Liver (tissue), 9 donors: ENCODE measurements around the gene HIPK3. TPM values are rescaled to one million over a fixed set of nuclear protein-coding genes. Genes with fewer than 3 reads are reported as not detected.

Source experiments
- DNase-seq: peaks from one replicate; pipeline ENCODE4 v3.0.0-alpha.2; 2017; ENCODE audit warnings: low spot score
- H3K27ac ChIP-seq, 2 donors: one replicate each; pipeline ENCODE4 v1.7.0; 2013; ENCODE audit warnings: inconsistent platforms in 2 of 2, low read length in 2 of 2, control low read depth in 1 of 2, low read depth in 1 of 2, mild to moderate bottlenecking in 1 of 2
- H3K27me3 ChIP-seq, 4 donors: one replicate each; pipeline versions ENCODE4 v1.6.1 to v1.7.0; 2013; ENCODE audit warnings: low read length in 3 of 4, inconsistent platforms in 1 of 4, mild to moderate bottlenecking in 1 of 4, moderate library complexity in 1 of 4; ENCODE audit not compliant: control insufficient read depth in 4 of 4, insufficient read depth in 4 of 4
- H3K36me3 ChIP-seq, 4 donors: one replicate each; pipeline versions ENCODE4 v1.6.1 to v1.7.0; 2013; ENCODE audit warnings: low read length in 3 of 4, mild to moderate bottlenecking in 3 of 4, low read depth in 1 of 4, moderate library complexity in 1 of 4; ENCODE audit not compliant: control insufficient read depth in 4 of 4, insufficient read depth in 3 of 4
- H3K4me1 ChIP-seq, 4 donors: one replicate each; pipeline versions ENCODE4 v1.6.1 to v1.7.0; 2013; ENCODE audit warnings: low read length in 3 of 4, mild to moderate bottlenecking in 3 of 4, moderate library complexity in 1 of 4; ENCODE audit not compliant: control insufficient read depth in 4 of 4, insufficient read depth in 4 of 4
- H3K4me3 ChIP-seq, 3 donors: one replicate each; pipeline versions ENCODE4 v1.6.1 to v1.7.0; 2013; ENCODE audit warnings: low read length in 3 of 3, control low read depth in 1 of 3, low read depth in 1 of 3, mild to moderate bottlenecking in 1 of 3
- H3K9ac ChIP-seq, 2 donors: one replicate each; pipeline ENCODE4 v1.7.0; 2013; ENCODE audit warnings: low read length in 2 of 2, mild to moderate bottlenecking in 2 of 2, moderate library complexity in 2 of 2, control low read depth in 1 of 2, low read depth in 1 of 2
- H3K9me3 ChIP-seq, 4 donors: one replicate each; pipeline versions ENCODE4 v1.6.1 to v1.7.0; 2013; ENCODE audit warnings: low read length in 3 of 4; ENCODE audit not compliant: control insufficient read depth in 4 of 4
- ATF3 ChIP-seq: IDR thresholded peaks from 2 replicates; pipeline ENCODE4 v1.6.1; 2016; ENCODE audit warnings: antibody characterized with exemption
- EGR1 ChIP-seq, 2 donors: IDR thresholded peaks; 2 replicates each; pipeline ENCODE4 v1.6.1; 2016 to 2018; ENCODE audit warnings: antibody characterized with exemption in 2 of 2, low read depth in 2 of 2
- FOXA1 ChIP-seq: IDR thresholded peaks from 2 replicates; pipeline ENCODE4 v1.6.1; 2016; ENCODE audit warnings: antibody characterized with exemption
- GABPA ChIP-seq, 2 donors: IDR thresholded peaks in 1 of 2; conservative IDR thresholded peaks in 1 of 2; 2 replicates each; pipeline ENCODE4 v1.6.1; 2016; ENCODE audit warnings: antibody characterized with exemption in 2 of 2, mild to moderate bottlenecking in 1 of 2, moderate library complexity in 1 of 2
- HNF4G ChIP-seq: IDR thresholded peaks from 2 replicates; pipeline ENCODE4 v1.6.1; 2016; ENCODE audit warnings: antibody characterized with exemption
- JUND ChIP-seq, 2 donors: IDR thresholded peaks; 2 replicates each; pipeline ENCODE4 v1.6.1; 2016; ENCODE audit warnings: antibody characterized with exemption in 2 of 2
- MAX ChIP-seq: IDR thresholded peaks from 2 replicates; pipeline ENCODE4 v1.6.1; 2016; ENCODE audit warnings: antibody characterized with exemption
- NR2F2 ChIP-seq: IDR thresholded peaks from 2 replicates; pipeline ENCODE4 v1.6.1; 2016; ENCODE audit warnings: antibody characterized with exemption
- RAD21 ChIP-seq, 2 donors: IDR thresholded peaks; 2 replicates each; pipeline ENCODE4 v1.6.1; 2016; ENCODE audit warnings: antibody characterized with exemption in 2 of 2, mild to moderate bottlenecking in 2 of 2
- RXRA ChIP-seq, 2 donors: IDR thresholded peaks; 2 replicates each; pipeline ENCODE4 v1.6.1; 2017 to 2018; ENCODE audit warnings: antibody characterized with exemption in 2 of 2, mild to moderate bottlenecking in 1 of 2
- SP1 ChIP-seq: IDR thresholded peaks from 2 replicates; pipeline ENCODE4 v1.6.1; 2018; ENCODE audit warnings: antibody characterized with exemption, mild to moderate bottlenecking
- TAF1 ChIP-seq: conservative IDR thresholded peaks from 2 replicates; pipeline ENCODE4 v1.6.1; 2016; ENCODE audit warnings: antibody characterized with exemption, mild to moderate bottlenecking
- ZBTB33 ChIP-seq: IDR thresholded peaks from 2 replicates; pipeline ENCODE4 v1.6.1; 2016; ENCODE audit warnings: antibody characterized with exemption
- WGBS: extraction: QIAGEN DNeasy Blood & Tissue Kit; methylation state at CpG from one replicate; pipeline ENCODE4 v1.1.7; 2013; 5-methylcytosine and 5-hydroxymethylcytosine counted together
- polyA plus RNA-seq, 2 donors: library from polyadenylated mRNA; stranded (reverse) in 1 of 2; unstranded in 1 of 2; fragments of 200-250 nt in 1 of 2; fragments of >200 nt in 1 of 2; fragmentation: Nextera tagmentation in 1 of 2; extraction: Ambion mirVana in 1 of 2; gene quantifications; one replicate each; pipeline versions ENCODE4 v1.2.1 to v1.2.3, GENCODE V29; 2013 to 2015
- total RNA-seq, 2 donors: library from RNA; depleted of rRNA; stranded (reverse); fragments of >200 nt; gene quantifications; one replicate each; pipeline ENCODE4 v1.2.3, GENCODE V29; 2014
- TF ChIP-seq, protein P1 (sequence below): IDR thresholded peaks from 2 replicates; pipeline ENCODE4 v1.6.1; 2016; ENCODE audit warnings: antibody characterized with exemption, mild to moderate bottlenecking
- TF ChIP-seq, protein P2 (sequence below): fragments of 150-350 bp; IDR thresholded peaks from 2 replicates; pipeline ENCODE4 v1.5.1; 2017; ENCODE audit warnings: improper control_type of control experiment, low read depth, low read length; ENCODE audit not compliant: missing input control
- donor health status: healthy.
- donor health status: healthy.
- donor health status: healthy.
- donor health status: healthy.
- donor health status: healthy.

Gene HIPK3
- total and polyA plus RNA-seq, 4 donors, result 12.0 to 67.5 (median 27.6) TPM

DNA sequence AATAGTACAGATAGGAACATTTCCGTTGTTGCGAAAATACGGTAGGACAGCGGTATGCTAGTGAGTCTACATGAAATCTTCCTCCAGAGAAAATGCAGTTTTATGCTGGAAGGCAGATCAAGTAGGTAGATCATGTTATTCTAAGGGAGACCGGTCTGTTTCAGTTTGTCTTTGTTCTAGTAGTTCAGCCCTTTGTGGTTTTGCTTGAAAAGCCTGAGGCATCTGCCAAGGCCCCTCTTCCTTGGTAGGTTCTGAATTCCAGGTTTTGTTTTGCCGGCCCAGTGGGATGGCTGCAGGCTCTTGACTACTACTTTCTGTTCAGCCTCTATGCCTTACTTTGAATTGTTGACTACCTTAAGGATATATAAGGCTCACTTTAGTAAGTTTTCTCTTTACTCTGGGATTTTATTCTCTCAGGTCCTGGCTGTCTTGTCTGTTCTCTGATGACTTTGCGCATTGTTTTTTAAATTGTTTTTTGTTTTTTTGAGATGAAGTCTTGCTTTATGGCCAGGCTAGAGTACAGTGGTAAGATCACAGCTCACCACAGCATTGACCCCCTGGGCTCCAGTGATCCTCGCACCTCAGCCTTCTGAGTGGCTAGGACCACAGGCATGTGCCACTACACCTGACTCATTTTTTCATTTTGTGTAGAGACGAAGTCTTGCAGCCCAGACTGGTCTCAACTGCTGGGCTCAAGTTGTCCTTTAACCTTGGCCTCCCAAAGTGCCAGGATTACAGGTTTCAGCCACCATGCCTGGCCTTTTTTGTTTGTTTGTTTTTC lies 53.7 kb downstream of the HIPK3 start (continued):
- TF ChIP-seq, protein P1, sequence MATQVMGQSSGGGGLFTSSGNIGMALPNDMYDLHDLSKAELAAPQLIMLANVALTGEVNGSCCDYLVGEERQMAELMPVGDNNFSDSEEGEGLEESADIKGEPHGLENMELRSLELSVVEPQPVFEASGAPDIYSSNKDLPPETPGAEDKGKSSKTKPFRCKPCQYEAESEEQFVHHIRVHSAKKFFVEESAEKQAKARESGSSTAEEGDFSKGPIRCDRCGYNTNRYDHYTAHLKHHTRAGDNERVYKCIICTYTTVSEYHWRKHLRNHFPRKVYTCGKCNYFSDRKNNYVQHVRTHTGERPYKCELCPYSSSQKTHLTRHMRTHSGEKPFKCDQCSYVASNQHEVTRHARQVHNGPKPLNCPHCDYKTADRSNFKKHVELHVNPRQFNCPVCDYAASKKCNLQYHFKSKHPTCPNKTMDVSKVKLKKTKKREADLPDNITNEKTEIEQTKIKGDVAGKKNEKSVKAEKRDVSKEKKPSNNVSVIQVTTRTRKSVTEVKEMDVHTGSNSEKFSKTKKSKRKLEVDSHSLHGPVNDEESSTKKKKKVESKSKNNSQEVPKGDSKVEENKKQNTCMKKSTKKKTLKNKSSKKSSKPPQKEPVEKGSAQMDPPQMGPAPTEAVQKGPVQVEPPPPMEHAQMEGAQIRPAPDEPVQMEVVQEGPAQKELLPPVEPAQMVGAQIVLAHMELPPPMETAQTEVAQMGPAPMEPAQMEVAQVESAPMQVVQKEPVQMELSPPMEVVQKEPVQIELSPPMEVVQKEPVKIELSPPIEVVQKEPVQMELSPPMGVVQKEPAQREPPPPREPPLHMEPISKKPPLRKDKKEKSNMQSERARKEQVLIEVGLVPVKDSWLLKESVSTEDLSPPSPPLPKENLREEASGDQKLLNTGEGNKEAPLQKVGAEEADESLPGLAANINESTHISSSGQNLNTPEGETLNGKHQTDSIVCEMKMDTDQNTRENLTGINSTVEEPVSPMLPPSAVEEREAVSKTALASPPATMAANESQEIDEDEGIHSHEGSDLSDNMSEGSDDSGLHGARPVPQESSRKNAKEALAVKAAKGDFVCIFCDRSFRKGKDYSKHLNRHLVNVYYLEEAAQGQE, result no peak
- TF ChIP-seq EGR1 (IDR thresholded peaks at IDR 0.05; ENCODE audit: low read depth in 2 of 2), result no peak
- TF ChIP-seq NR2F2, result no peak
- TF ChIP-seq JUND (IDR thresholded peaks at IDR 0.05), result no peak
- TF ChIP-seq ATF3, result no peak
- no peak for TF ChIP-seq MAX
- no peak for TF ChIP-seq FOXA1

GRCh38 chr11:33311680-33312079 lies 54.5 kb downstream of the HIPK3 start:
- DNase-seq, result no peak
- WGBS, result 90% methylated on average over 3 of the region's 3 CpGs
- Histone ChIP-seq H3K36me3 (no peaks in the 10 kb centered on the region), H3K27me3 (no peaks in the 10 kb centered on the region), H3K9ac (no peak overlapping the region), H3K4me1 (no peaks in the 10 kb centered on the region), H3K9me3 (no peaks in the 10 kb centered on the region), H3K27ac (no peak overlapping the region), H3K4me3 (no peak overlapping the region)
- TF ChIP-seq, protein P2, sequence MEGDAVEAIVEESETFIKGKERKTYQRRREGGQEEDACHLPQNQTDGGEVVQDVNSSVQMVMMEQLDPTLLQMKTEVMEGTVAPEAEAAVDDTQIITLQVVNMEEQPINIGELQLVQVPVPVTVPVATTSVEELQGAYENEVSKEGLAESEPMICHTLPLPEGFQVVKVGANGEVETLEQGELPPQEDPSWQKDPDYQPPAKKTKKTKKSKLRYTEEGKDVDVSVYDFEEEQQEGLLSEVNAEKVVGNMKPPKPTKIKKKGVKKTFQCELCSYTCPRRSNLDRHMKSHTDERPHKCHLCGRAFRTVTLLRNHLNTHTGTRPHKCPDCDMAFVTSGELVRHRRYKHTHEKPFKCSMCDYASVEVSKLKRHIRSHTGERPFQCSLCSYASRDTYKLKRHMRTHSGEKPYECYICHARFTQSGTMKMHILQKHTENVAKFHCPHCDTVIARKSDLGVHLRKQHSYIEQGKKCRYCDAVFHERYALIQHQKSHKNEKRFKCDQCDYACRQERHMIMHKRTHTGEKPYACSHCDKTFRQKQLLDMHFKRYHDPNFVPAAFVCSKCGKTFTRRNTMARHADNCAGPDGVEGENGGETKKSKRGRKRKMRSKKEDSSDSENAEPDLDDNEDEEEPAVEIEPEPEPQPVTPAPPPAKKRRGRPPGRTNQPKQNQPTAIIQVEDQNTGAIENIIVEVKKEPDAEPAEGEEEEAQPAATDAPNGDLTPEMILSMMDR, result no peak
- TF ChIP-seq JUND (IDR thresholded peaks at IDR 0.05) (no peak), ATF3 (no peak), RXRA (IDR thresholded peaks at IDR 0.05) (no peak), NR2F2 (no peak), SP1 (no peak), EGR1 (IDR thresholded peaks at IDR 0.05; ENCODE audit: low read depth in 2 of 2) (no peak), RAD21 (IDR thresholded peaks at IDR 0.05) (no peak), ZBTB33 (no peak), HNF4G (no peak), TAF1 (no peak), GABPA (IDR thresholded peaks at IDR 0.05 in 1 of 2, conservative IDR thresholded peaks at IDR 0.05 in 1 of 2) (no peak), MAX (no peak)
- TF ChIP-seq, protein P1, result no peak
